CD8-positive, alpha-beta memory T cell (primary cell): ENCODE results near the gene TMCO1. TPM values are rescaled to one million over a fixed set of nuclear protein-coding genes. Genes with fewer than 3 reads are reported as not detected.
"Not testable (repeated sequence)": the region's sequence is repeated elsewhere in the genome, so short reads cannot be mapped to it uniquely, and the experiment has no call there.

Source experiments
- CTCF ChIA-PET: fragments of 350-600 bp; sonication (Branson Sonifier 250); formaldehyde crosslinking; loops from one replicate; lab custom pipeline; 2021; ENCODE audit warnings: antibody characterized with exemption; lab: Charles Lee
- POLR2A ChIA-PET: fragments of 350-600 bp; sonication (Branson Sonifier 250); formaldehyde crosslinking; loops from one replicate; lab custom pipeline; 2021; ENCODE audit warnings: antibody characterized with exemption; lab: Charles Lee
- DNase-seq, 5 donors: peaks; one replicate each; pipeline versions ENCODE4 v3.0.0 to v3.0.0-alpha.2; 2020 to 2022; ENCODE audit warnings: mixed read lengths in 1 of 5
- H3K27ac ChIP-seq: one replicate; pipeline ENCODE4 v1.7.0; 2013; ENCODE audit warnings: low read depth, mild to moderate bottlenecking, low read length, moderate library complexity
- H3K27me3 ChIP-seq: 2 replicates; pipeline ENCODE4 v1.7.0; 2013; ENCODE audit warnings: low read length, mild to moderate bottlenecking; ENCODE audit not compliant: insufficient read depth, poor library complexity, severe bottlenecking
- H3K36me3 ChIP-seq: 2 replicates; pipeline ENCODE4 v1.7.0; 2013; ENCODE audit warnings: mild to moderate bottlenecking, low read length, moderate library complexity; ENCODE audit not compliant: insufficient read depth
- H3K4me1 ChIP-seq: 2 replicates; pipeline ENCODE4 v1.7.0; 2013; ENCODE audit warnings: mild to moderate bottlenecking, low read length, moderate library complexity; ENCODE audit not compliant: insufficient read depth
- H3K4me3 ChIP-seq: 2 replicates; pipeline ENCODE4 v1.7.0; 2013; ENCODE audit warnings: mild to moderate bottlenecking, low read length
- H3K9me3 ChIP-seq: 2 replicates; pipeline ENCODE4 v1.7.0; 2013; ENCODE audit warnings: mild to moderate bottlenecking, low read length
- H3K27ac Mint-ChIP-seq, 8 donors: one replicate each; pipeline ENCODE4 v1.8.0; 2020 to 2021; ENCODE audit warnings: mixed read lengths in 8 of 8, mild to moderate bottlenecking in 6 of 8, inconsistent platforms in 3 of 8, moderate library complexity in 3 of 8
- H3K27me3 Mint-ChIP-seq, 2 donors: one replicate each; pipeline ENCODE4 v1.8.0; 2020 to 2021; ENCODE audit warnings: mixed read lengths in 2 of 2, mild to moderate bottlenecking in 1 of 2, moderate library complexity in 1 of 2
- H3K36me3 Mint-ChIP-seq, 3 donors: one replicate each; pipeline ENCODE4 v1.8.0; 2020 to 2021; ENCODE audit warnings: mixed read lengths in 3 of 3, inconsistent platforms in 1 of 3, mild to moderate bottlenecking in 1 of 3
- H3K4me1 Mint-ChIP-seq, 3 donors: one replicate each; pipeline ENCODE4 v1.8.0; 2020 to 2021; ENCODE audit warnings: mixed read lengths in 3 of 3, inconsistent platforms in 1 of 3, mild to moderate bottlenecking in 1 of 3
- H3K4me3 Mint-ChIP-seq, 7 donors: one replicate each; pipeline ENCODE4 v1.8.0; 2020 to 2021; ENCODE audit warnings: mixed read lengths in 7 of 7, mild to moderate bottlenecking in 6 of 7, moderate library complexity in 4 of 7, inconsistent platforms in 2 of 7
- H3K9me3 Mint-ChIP-seq, 5 donors: one replicate each; pipeline ENCODE4 v1.8.0; 2020 to 2022; ENCODE audit warnings: mixed read lengths in 5 of 5, mild to moderate bottlenecking in 3 of 5, moderate library complexity in 2 of 5, inconsistent platforms in 1 of 5
- polyA plus RNA-seq: library from polyadenylated mRNA; unstranded; fragments of 300-500 nt; fragmentation: Illumina TruSeq; gene quantifications from one replicate; pipeline ENCODE4 v1.2.3, GENCODE V29; 2021
- total RNA-seq, 2 experiments: library from RNA; stranded (reverse); gene quantifications; one replicate each; pipeline ENCODE4 v1.2.3, GENCODE V29; 2021

The TMCO1 gene
- total and polyA plus RNA-seq, 3 experiments from 2014 or later, result 102 to 148 (median 112) TPM

- peaks cover 12 to 63% of the 10 kb centered on the region in 2 donors for H3K27me3 Mint-ChIP-seq
- H3K4me1 ChIP-seq, result no peaks in the 10 kb centered on the region
- H3K4me1 Mint-ChIP-seq, result no peaks in the 10 kb centered on the region
- H3K9me3 Mint-ChIP-seq, result peaks cover 0 to 8% (median 4%) of the 10 kb centered on the region in 5 donors
- ChIA-PET POLR2A (interaction anchor here (0.5 kb wide), 1 partner anchor 24 kb away, joined by 3 read pairs; no protein-coding TSS in a partner anchor), CTCF (no interaction called here)
- peaks cover 3% of the 10 kb centered on the region for H3K27me3 ChIP-seq
- no peaks in the 10 kb centered on the region for H3K9me3 ChIP-seq
- H3K36me3 ChIP-seq, result no peaks in the 10 kb centered on the region
- no peak overlapping the region for H3K4me3 Mint-ChIP-seq
- H3K27ac Mint-ChIP-seq, result no peak overlapping the region
- DNase-seq, result no peak
- H3K27ac ChIP-seq, result no peak overlapping the region
- no peak overlapping the region for H3K4me3 ChIP-seq
- peaks cover 0 to 6% (median 0%) of the 10 kb centered on the region in 3 donors for H3K36me3 Mint-ChIP-seq
Observed at GRCh38 chr1:165795894-165796293, 27.2 kb upstream of the TMCO1 start.

GRCh38 chr1:165793951-165794350 lies 25.3 kb upstream of the TMCO1 start:
- H3K36me3 Mint-ChIP-seq, result no peaks in the 10 kb centered on the region
- Histone ChIP-seq H3K9me3 (no peaks in the 10 kb centered on the region), H3K36me3 (no peaks in the 10 kb centered on the region), H3K4me3 (no peak overlapping the region), H3K27me3 (peaks cover 3% of the 10 kb centered on the region), H3K4me1 (no peaks in the 10 kb centered on the region), H3K27ac (no peak overlapping the region)
- ChIA-PET CTCF (no interaction called here), POLR2A (no interaction called here)
- no peaks in the 10 kb centered on the region for H3K9me3 Mint-ChIP-seq
- DNase-seq, result no peak
- H3K27me3 Mint-ChIP-seq, result peaks cover 10 to 49% of the 10 kb centered on the region in 2 donors
- H3K4me1 Mint-ChIP-seq, result no peaks in the 10 kb centered on the region
- no peak overlapping the region for H3K27ac Mint-ChIP-seq
- H3K4me3 Mint-ChIP-seq, result no peak overlapping the region

- Histone ChIP-seq H3K9me3 (no peaks in the 10 kb centered on the region), H3K27me3 (no peaks in the 10 kb centered on the region), H3K27ac (no peak overlapping the region), H3K4me1 (no peaks in the 10 kb centered on the region), H3K4me3 (no peak overlapping the region), H3K36me3 (no peaks in the 10 kb centered on the region)
- DNase-seq, result no peak
- Mint-ChIP-seq H3K4me3 (no peak overlapping the region), H3K4me1 (no peaks in the 10 kb centered on the region), H3K27me3 (peaks cover 6 to 12% of the 10 kb centered on the region in 2 donors), H3K27ac (peak overlapping the region in 1 of 8 donors; percentile 55), H3K9me3 (peaks cover 0 to 3% (median 0%) of the 10 kb centered on the region in 5 donors), H3K36me3 (peaks cover 0 to 8% (median 0%) of the 10 kb centered on the region in 3 donors)
- ChIA-PET POLR2A (no interaction called here), CTCF (no interaction called here)
Observed at GRCh38 chr1:165787741-165788140, 19.1 kb upstream of the TMCO1 start.

GRCh38 chr1:165783519-165783918 lies 14.9 kb upstream of the TMCO1 start:
- H3K4me3 Mint-ChIP-seq, H3K27me3 ChIP-seq, H3K36me3 ChIP-seq, POLR2A ChIA-PET, H3K9me3 ChIP-seq, DNase-seq, CTCF ChIA-PET, H3K4me1 Mint-ChIP-seq, H3K27ac ChIP-seq, H3K27me3 Mint-ChIP-seq, H3K4me3 ChIP-seq, H3K27ac Mint-ChIP-seq, H3K9me3 Mint-ChIP-seq, H3K4me1 ChIP-seq: not testable (repeated sequence)
- H3K36me3 Mint-ChIP-seq, result peaks cover 0 to 11% (median 0%) of the 10 kb centered on the region in 3 donors

GRCh38 chr1:165778197-165778596 lies 9.5 kb upstream of the TMCO1 start:
- CTCF ChIA-PET, H3K9me3 ChIP-seq, H3K27ac Mint-ChIP-seq, H3K4me3 Mint-ChIP-seq, H3K27me3 Mint-ChIP-seq, DNase-seq, H3K27ac ChIP-seq, H3K4me1 Mint-ChIP-seq, H3K27me3 ChIP-seq, H3K4me1 ChIP-seq, H3K36me3 Mint-ChIP-seq, H3K36me3 ChIP-seq, POLR2A ChIA-PET, H3K9me3 Mint-ChIP-seq, H3K4me3 ChIP-seq: not testable (repeated sequence)

- H3K9me3 ChIP-seq, result no peaks in the 10 kb centered on the region
- Mint-ChIP-seq H3K27ac (peak overlapping the region in 1 of 8 donors; percentile 13), H3K9me3 (no peaks in the 10 kb centered on the region), H3K4me3 (no peak overlapping the region), H3K4me1 (peaks cover 20 to 31% (median 26%) of the 10 kb centered on the region in 3 donors), H3K36me3 (peaks cover 0 to 18% (median 7%) of the 10 kb centered on the region in 3 donors), H3K27me3 (no peaks in the 10 kb centered on the region)
- ChIA-PET CTCF (no interaction called here), POLR2A (no interaction called here)
- H3K4me3 ChIP-seq, result no peak overlapping the region
- peaks cover 4% of the 10 kb centered on the region for H3K36me3 ChIP-seq
- no peak for DNase-seq
- H3K27ac ChIP-seq, result no peak overlapping the region
- peaks cover 14% of the 10 kb centered on the region for H3K4me1 ChIP-seq
- H3K27me3 ChIP-seq, result no peaks in the 10 kb centered on the region
Observed at GRCh38 chr1:165773324-165773965, 4.8 kb upstream of the TMCO1 start.

GRCh38 chr1:165772739-165773138 lies 4.1 kb upstream of the TMCO1 start:
- Mint-ChIP-seq H3K36me3 (peaks cover 0 to 24% (median 12%) of the 10 kb centered on the region in 3 donors), H3K27me3 (peaks cover 0 to 2% of the 10 kb centered on the region in 2 donors), H3K4me1 (peaks cover 27 to 39% (median 33%) of the 10 kb centered on the region in 3 donors), H3K27ac (peak overlapping the region in 1 of 8 donors; percentile 13), H3K9me3 (no peaks in the 10 kb centered on the region), H3K4me3 (peak overlapping the region in 1 of 7 donors; percentile 32)
- ChIA-PET POLR2A (no interaction called here), CTCF (no interaction called here)
- no peak for DNase-seq
- Histone ChIP-seq H3K4me1 (peaks cover 19% of the 10 kb centered on the region), H3K9me3 (no peaks in the 10 kb centered on the region), H3K27ac (no peak overlapping the region), H3K27me3 (no peaks in the 10 kb centered on the region), H3K4me3 (no peak overlapping the region), H3K36me3 (peaks cover 4% of the 10 kb centered on the region)

GRCh38 chr1:165764277-165764676 lies 4.4 kb downstream of the TMCO1 start:
- no peaks in the 10 kb centered on the region for H3K9me3 Mint-ChIP-seq
- Histone ChIP-seq H3K27me3 (no peaks in the 10 kb centered on the region), H3K4me1 (peaks cover 42% of the 10 kb centered on the region), H3K9me3 (no peaks in the 10 kb centered on the region), H3K4me3 (no peak overlapping the region), H3K27ac (no peak overlapping the region), H3K36me3 (peaks cover 17% of the 10 kb centered on the region)
- H3K27me3 Mint-ChIP-seq, result peaks cover 0 to 2% of the 10 kb centered on the region in 2 donors
- peak overlapping the region in 4 of 8 donors; percentile 4 to 56 (median 8) for H3K27ac Mint-ChIP-seq
- H3K4me1 Mint-ChIP-seq, result peaks cover 63 to 85% (median 83%) of the 10 kb centered on the region in 3 donors
- peak overlapping the region in 5 of 7 donors; percentile 0 to 32 (median 9) for H3K4me3 Mint-ChIP-seq
- H3K36me3 Mint-ChIP-seq, result peaks cover 9 to 76% (median 30%) of the 10 kb centered on the region in 3 donors
- no peak for DNase-seq
- CTCF ChIA-PET, result no interaction called here
- POLR2A ChIA-PET, result no interaction called here
